Measurements from ENCODE around the gene CCDC51. TPM values are rescaled to one million over a fixed set of nuclear protein-coding genes. Genes with fewer than 3 reads are reported as not detected.

The CCDC51 gene
- total RNA-seq, 1 donor from 2014 or later = 39.2 TPM

- Histone ChIP-seq H3K36me3 (ENCODE audit: control insufficient read depth, insufficient read depth, low read length) (peaks cover 13% of the 10 kb centered on the region), H3K4me3 (ENCODE audit: low read depth, low read length) (no peak overlapping the region), H3K27me3 (ENCODE audit: control insufficient read depth, insufficient read depth, low read length) (no peaks in the 10 kb centered on the region)
- DNase-seq (ENCODE audit: low read depth) = no peak
- TF ChIP-seq, protein P1, sequence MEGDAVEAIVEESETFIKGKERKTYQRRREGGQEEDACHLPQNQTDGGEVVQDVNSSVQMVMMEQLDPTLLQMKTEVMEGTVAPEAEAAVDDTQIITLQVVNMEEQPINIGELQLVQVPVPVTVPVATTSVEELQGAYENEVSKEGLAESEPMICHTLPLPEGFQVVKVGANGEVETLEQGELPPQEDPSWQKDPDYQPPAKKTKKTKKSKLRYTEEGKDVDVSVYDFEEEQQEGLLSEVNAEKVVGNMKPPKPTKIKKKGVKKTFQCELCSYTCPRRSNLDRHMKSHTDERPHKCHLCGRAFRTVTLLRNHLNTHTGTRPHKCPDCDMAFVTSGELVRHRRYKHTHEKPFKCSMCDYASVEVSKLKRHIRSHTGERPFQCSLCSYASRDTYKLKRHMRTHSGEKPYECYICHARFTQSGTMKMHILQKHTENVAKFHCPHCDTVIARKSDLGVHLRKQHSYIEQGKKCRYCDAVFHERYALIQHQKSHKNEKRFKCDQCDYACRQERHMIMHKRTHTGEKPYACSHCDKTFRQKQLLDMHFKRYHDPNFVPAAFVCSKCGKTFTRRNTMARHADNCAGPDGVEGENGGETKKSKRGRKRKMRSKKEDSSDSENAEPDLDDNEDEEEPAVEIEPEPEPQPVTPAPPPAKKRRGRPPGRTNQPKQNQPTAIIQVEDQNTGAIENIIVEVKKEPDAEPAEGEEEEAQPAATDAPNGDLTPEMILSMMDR (IDR thresholded peaks at IDR 0.05; ENCODE audit: insufficient read depth, low read length, poor library complexity, severe bottlenecking) = no peak
These were observed 33.2 kb downstream of the CCDC51 start for GRCh38 chr3:48406443-48407431.

DNA sequence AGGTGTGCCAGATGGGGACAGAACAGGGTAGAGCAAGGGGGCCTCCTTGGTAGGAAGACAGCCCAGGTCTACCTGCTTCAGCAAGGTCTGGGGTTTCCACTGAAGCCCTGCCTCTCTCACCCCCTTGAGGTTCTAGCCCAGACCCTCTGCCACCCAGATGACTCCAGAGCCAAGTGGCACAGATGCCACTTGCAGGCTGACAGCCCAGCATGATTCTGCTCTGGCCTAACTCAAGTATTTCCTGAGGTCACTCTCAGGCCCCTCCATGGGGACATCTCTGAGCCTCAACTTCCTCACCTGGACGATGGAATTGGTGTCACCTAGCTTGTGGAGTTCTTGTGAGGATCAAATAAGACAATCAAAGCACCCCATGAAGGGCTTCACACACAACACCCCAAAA is 33.9 kb downstream of the CCDC51 start:
- DNase-seq (ENCODE audit: low read depth) = no peak
- H3K4me3 ChIP-seq (ENCODE audit: low read depth, low read length) = no peak overlapping the region
- peaks cover 12% of the 10 kb centered on the region for H3K36me3 ChIP-seq (ENCODE audit: control insufficient read depth, insufficient read depth, low read length)
- H3K27me3 ChIP-seq (ENCODE audit: control insufficient read depth, insufficient read depth, low read length) = no peaks in the 10 kb centered on the region
- TF ChIP-seq, protein P1 (IDR thresholded peaks at IDR 0.05; ENCODE audit: insufficient read depth, low read length, poor library complexity, severe bottlenecking) = no peak

DNA sequence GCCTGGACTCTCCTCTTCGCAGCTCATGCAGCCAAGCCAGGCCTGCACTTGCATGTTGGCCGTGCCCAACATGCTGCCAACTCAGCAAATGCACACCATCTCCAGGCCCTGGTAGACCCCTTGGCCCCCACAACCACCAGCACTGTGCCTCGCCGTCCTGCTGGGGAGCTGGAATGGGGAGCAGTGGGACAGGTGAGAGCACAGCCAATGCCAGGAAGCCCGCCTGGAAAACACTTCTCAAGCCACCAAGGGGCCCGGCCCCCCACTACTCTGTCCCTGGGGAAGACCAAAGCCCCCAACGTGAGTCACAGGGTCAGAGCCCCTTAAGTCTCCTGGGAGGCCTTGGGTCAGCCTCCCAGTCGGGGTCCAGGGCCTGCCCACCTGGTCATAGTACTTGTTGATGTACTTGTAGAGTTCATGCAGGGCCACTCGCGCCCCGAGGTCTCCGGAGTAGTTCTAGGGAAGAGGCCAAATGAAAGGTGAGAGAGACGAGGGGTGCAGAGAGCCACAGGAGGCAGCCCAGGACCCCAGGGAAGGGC is 34.5 kb downstream of the CCDC51 start:
- no peak for DNase-seq (ENCODE audit: low read depth)
- H3K27me3 ChIP-seq (ENCODE audit: control insufficient read depth, insufficient read depth, low read length) = no peaks in the 10 kb centered on the region
- TF ChIP-seq, protein P1 (IDR thresholded peaks at IDR 0.05; ENCODE audit: insufficient read depth, low read length, poor library complexity, severe bottlenecking) = no peak
- no peak overlapping the region for H3K4me3 ChIP-seq (ENCODE audit: low read depth, low read length)
- H3K36me3 ChIP-seq (ENCODE audit: control insufficient read depth, insufficient read depth, low read length) = peaks cover 9% of the 10 kb centered on the region

DNA sequence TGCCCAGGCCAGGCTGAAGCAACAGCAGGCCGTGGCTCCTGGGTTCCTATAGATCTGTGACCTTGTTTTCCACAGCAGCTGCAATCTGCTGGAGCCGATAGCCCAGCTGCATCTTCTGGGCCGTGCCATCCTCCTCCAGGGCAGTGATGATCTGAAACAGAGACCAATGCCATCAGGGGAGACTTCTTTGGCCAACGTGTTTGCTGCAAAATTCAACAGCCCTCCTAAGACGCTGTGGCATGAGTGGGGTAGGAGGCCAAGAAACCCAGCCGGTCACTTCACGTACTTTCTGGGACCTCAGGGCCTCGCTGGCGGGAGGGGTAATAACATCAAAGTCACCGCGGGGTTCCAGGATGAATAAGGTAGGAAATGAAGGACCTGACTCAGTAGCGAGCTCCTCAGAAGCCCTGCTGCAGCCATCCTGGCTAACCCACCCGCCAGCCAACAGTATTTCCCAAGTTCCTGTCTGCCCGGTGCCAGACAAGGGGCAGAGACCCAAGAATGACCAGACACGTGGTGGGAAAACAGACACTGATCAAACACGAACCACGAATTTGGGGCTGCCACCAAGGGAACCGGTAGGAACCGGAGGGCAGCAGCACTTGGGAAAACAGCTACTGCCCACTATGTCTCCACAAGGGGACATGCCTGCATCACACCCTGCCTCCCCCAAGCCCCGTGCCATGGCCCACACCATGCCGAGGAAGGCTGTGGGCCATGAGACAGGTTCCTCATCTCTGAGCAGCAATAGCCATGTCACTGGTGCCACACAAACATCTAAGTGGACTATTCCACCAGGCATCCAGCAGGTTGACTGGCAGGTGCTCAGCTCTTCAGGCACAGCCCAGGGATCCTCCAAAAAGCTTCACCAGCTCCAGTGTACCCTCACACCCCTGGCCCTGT is 35.2 kb downstream of the CCDC51 start:
- TF ChIP-seq, protein P1 (IDR thresholded peaks at IDR 0.05; ENCODE audit: insufficient read depth, low read length, poor library complexity, severe bottlenecking) = no peak
- Histone ChIP-seq H3K4me3 (ENCODE audit: low read depth, low read length) (no peak overlapping the region), H3K27me3 (ENCODE audit: control insufficient read depth, insufficient read depth, low read length) (no peaks in the 10 kb centered on the region), H3K36me3 (ENCODE audit: control insufficient read depth, insufficient read depth, low read length) (peaks cover 9% of the 10 kb centered on the region)
- DNase-seq (ENCODE audit: low read depth) = no peak

- H3K4me3 ChIP-seq (ENCODE audit: low read depth, low read length) = no peak overlapping the region
- TF ChIP-seq, protein P1 (IDR thresholded peaks at IDR 0.05; ENCODE audit: insufficient read depth, low read length, poor library complexity, severe bottlenecking) = no peak
- no peaks in the 10 kb centered on the region for H3K27me3 ChIP-seq (ENCODE audit: control insufficient read depth, insufficient read depth, low read length)
- peaks cover 5% of the 10 kb centered on the region for H3K36me3 ChIP-seq (ENCODE audit: control insufficient read depth, insufficient read depth, low read length)
- DNase-seq (ENCODE audit: low read depth) = no peak
These were observed 36.1 kb downstream of the CCDC51 start for GRCh38 chr3:48403533-48404439.

Measured in kidney epithelial cell (primary cell).